Natural killer cell treated with Interleukin-12 subunit alpha and Interleukin-12 subunit beta and Interleukin-15 and Interleukin-18, amount 100 ng/mL, for 72 hours (primary cell): ENCODE measurements around the gene PRAME. TPM values are rescaled to one million over a fixed set of nuclear protein-coding genes. Genes with fewer than 3 reads are reported as not detected.

Experiments used
- ATAC-seq, 2 donors: fragments of 150-1000 bp; cut with Tn5 transposase in 1 of 2; sonication (Bioruptor Pico), chemical (Tn5 transposase) in 1 of 2; 2 replicates each; pipeline ENCODE4 v1.10.0; 2021
- DNase-seq: peaks from one replicate; pipeline ENCODE4 v3.0.0; 2022; ENCODE audit warnings: low spot score
- H3K27ac Mint-ChIP-seq, 2 donors: 1 replicate in 1 of 2; 2 replicates in 1 of 2; pipeline ENCODE4 v1.8.0; 2022; ENCODE audit warnings: mixed read lengths in 2 of 2, mild to moderate bottlenecking in 1 of 2, moderate library complexity in 1 of 2
- H3K27me3 Mint-ChIP-seq, 2 donors: 1 replicate in 1 of 2; 2 replicates in 1 of 2; pipeline ENCODE4 v1.8.0; 2022; ENCODE audit warnings: mixed read lengths in 2 of 2
- H3K36me3 Mint-ChIP-seq: one replicate; pipeline ENCODE4 v1.8.0; 2022; ENCODE audit warnings: mixed read lengths
- H3K4me1 Mint-ChIP-seq, 2 donors: 1 replicate in 1 of 2; 2 replicates in 1 of 2; pipeline ENCODE4 v1.8.0; 2022; ENCODE audit warnings: low read depth in 2 of 2, mixed read lengths in 2 of 2, mild to moderate bottlenecking in 1 of 2
- H3K4me3 Mint-ChIP-seq: one replicate; pipeline ENCODE4 v1.8.0; 2022; ENCODE audit warnings: mixed read lengths
- H3K9me3 Mint-ChIP-seq: 2 replicates; pipeline ENCODE4 v1.8.0; 2022; ENCODE audit warnings: mixed read lengths
- total RNA-seq, 2 donors: library from RNA; stranded (reverse); gene quantifications; one replicate each; pipeline ENCODE4 v1.2.3, GENCODE V29; 2022

Gene PRAME
- total RNA-seq, 2 donors from 2014 or later: 0.93 TPM; not detected in 1

GRCh38 chr22:22550789-22551434 lies 8.2 kb downstream of the PRAME start:
- no peak overlapping the region for H3K4me3 Mint-ChIP-seq
- DNase-seq (no peak), ATAC-seq (no peak)
- H3K4me1 Mint-ChIP-seq: no peaks in the 10 kb centered on the region
- H3K27me3 Mint-ChIP-seq: peaks cover 0 to 4% of the 10 kb centered on the region in 2 donors
- no peak overlapping the region for H3K27ac Mint-ChIP-seq
- H3K9me3 Mint-ChIP-seq: no peaks in the 10 kb centered on the region
- H3K36me3 Mint-ChIP-seq: no peaks in the 10 kb centered on the region

DNA sequence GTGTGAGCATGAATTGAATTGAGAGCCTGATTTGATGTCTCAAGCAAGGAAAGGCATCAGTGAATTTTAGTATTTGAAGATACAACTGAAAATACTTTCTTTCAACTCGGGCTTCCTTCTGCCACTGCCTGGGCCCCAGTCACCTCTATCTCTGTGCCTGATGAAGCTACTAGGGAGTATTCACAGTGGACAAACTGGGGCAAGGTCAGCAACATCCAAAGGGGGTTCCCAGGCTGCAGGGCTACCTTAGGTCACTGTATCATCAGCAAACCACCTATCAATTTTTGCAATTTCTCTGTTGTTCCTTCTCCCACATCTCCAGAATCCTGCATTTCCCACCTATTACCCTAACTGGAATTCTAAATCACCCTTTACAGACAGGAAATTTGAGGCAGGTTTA lies 10.2 kb downstream of the PRAME start:
- no peak overlapping the region for H3K27ac Mint-ChIP-seq
- H3K27me3 Mint-ChIP-seq: peaks cover 0 to 4% of the 10 kb centered on the region in 2 donors
- DNase-seq (no peak), ATAC-seq (no peak)
- no peaks in the 10 kb centered on the region for H3K4me1 Mint-ChIP-seq
- H3K4me3 Mint-ChIP-seq: no peak overlapping the region
- no peaks in the 10 kb centered on the region for H3K9me3 Mint-ChIP-seq
- H3K36me3 Mint-ChIP-seq: no peaks in the 10 kb centered on the region

DNA sequence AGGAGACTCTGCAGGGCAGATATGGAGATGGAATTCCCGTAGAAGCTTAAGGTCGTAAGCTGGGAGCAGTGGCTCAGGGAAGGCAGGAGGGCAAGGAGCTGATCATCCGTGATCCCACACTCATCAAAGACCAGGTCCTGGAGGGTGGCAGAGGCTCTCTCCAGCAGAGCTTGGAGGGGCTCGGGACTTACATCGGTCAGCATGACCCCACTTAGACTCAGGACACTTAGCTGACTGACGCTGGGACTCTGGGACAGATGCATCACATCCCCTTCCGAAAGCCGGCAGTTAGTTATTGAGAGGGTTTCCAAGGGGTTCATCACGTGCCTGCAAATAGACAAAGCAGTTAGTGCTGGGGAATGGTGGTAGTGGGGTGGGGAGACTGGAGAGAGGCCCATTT lies 10.7 kb downstream of the PRAME start:
- ATAC-seq: no peak
- H3K9me3 Mint-ChIP-seq: no peaks in the 10 kb centered on the region
- H3K27me3 Mint-ChIP-seq: peaks cover 0 to 4% of the 10 kb centered on the region in 2 donors
- no peak overlapping the region for H3K4me3 Mint-ChIP-seq
- no peak overlapping the region for H3K27ac Mint-ChIP-seq
- H3K36me3 Mint-ChIP-seq: no peaks in the 10 kb centered on the region
- H3K4me1 Mint-ChIP-seq: no peaks in the 10 kb centered on the region
- DNase-seq: no peak

- H3K36me3 Mint-ChIP-seq: no peaks in the 10 kb centered on the region
- no peak overlapping the region for H3K4me3 Mint-ChIP-seq
- H3K27ac Mint-ChIP-seq: no peak overlapping the region
- H3K27me3 Mint-ChIP-seq: peaks cover 0 to 4% of the 10 kb centered on the region in 2 donors
- no peaks in the 10 kb centered on the region for H3K4me1 Mint-ChIP-seq
- ATAC-seq: no peak
- H3K9me3 Mint-ChIP-seq: no peaks in the 10 kb centered on the region
- DNase-seq: no peak
These were observed 11.3 kb downstream of the PRAME start for GRCh38 chr22:22547692-22548300.

DNA sequence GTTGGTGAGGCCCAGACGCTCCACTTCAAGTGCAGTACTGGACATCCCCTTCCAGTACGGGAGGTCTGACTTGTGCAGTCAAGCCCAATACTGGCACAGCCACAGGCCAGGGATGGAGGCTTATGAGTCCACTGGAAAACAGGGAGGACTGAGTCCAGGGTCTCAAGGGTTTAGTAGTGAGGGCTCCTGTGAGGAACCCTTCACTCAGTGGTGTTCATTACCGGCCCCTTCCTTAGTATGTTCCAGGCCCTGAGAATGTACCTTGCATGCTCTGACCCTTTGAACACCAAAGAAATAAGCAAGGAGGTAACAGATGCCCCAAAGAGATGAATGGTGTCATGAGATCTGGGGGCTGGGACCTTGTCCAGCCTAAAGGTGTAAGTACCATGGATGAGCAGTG lies 11.8 kb downstream of the PRAME start:
- H3K27ac Mint-ChIP-seq: no peak overlapping the region
- DNase-seq (no peak), ATAC-seq (no peak)

GRCh38 chr22:22546490-22546889 lies 12.6 kb downstream of the PRAME start:
- Mint-ChIP-seq H3K27ac (no peak overlapping the region), H3K4me3 (no peak overlapping the region), H3K4me1 (no peaks in the 10 kb centered on the region), H3K9me3 (no peaks in the 10 kb centered on the region), H3K36me3 (no peaks in the 10 kb centered on the region), H3K27me3 (peaks cover 0 to 4% of the 10 kb centered on the region in 2 donors)
- ATAC-seq (peak in 1 of 2 donors; percentile 20), DNase-seq (no peak)

More for the DNA sequence above, 11.8 kb downstream of the PRAME start:
- Mint-ChIP-seq H3K36me3 (no peaks in the 10 kb centered on the region), H3K27me3 (peaks cover 0 to 4% of the 10 kb centered on the region in 2 donors), H3K4me1 (no peaks in the 10 kb centered on the region), H3K9me3 (no peaks in the 10 kb centered on the region), H3K4me3 (no peak overlapping the region)

DNA sequence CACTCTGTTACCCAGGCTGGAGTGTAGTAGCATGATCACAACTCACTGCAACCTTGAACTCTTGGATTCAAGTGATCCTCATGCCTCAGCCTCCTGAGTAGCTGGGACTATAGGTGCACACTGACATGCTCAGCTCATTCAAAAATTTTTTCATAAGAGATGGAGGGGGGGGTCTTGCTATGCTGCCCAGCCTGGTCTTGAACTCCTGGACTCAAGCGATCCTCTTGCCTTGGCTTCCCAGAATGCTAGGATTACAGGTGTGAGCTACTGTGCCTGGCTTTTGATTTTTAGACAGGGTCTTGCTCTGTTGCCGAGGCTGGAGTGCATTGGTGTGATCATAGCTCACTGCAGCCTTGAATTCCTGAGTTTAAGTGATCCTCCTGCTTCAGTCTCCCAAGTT lies 14.0 kb downstream of the PRAME start:
- DNase-seq (no peak), ATAC-seq (no peak)
- Mint-ChIP-seq H3K9me3 (no peaks in the 10 kb centered on the region), H3K27ac (no peak overlapping the region), H3K27me3 (peaks cover 4 to 6% of the 10 kb centered on the region in 2 donors), H3K36me3 (no peaks in the 10 kb centered on the region), H3K4me1 (no peaks in the 10 kb centered on the region), H3K4me3 (no peak overlapping the region)

DNA sequence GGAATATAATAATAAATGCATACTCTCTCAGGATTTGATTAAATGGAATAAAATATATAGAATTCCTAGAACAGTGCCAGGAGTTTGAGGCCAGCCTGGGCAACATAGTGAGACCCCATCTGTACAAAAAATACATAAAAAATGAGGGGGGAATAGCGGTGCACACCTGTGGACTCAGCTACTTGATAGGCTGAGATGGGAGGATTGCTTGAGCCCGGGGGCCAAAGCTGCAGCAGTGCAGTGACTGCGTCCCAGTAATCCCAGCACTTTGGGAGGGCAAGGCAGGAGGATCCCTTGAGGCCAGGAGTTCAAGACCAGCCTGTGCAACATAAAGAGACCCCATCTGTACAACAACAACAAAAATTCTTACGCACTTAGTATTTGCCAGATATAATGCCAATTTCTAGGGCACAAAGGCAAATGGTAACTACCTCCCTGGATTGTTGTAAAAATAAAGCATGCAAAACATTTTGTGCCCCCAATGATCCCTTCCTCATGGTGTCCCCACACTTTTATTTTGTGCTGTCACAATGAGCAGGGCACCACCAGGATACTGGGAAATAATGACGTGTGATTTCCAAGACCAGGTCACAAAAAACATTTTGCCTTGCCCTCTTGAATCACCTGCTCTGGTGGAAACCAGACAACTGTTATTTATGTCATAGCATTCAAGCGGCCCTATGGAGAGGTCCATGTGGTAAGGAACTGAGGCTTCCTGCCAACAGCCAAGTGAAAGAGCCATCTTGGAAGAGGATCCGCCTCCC lies 20.7 kb downstream of the PRAME start:
- Mint-ChIP-seq H3K4me1 (no peaks in the 10 kb centered on the region), H3K4me3 (no peak overlapping the region), H3K36me3 (no peaks in the 10 kb centered on the region), H3K27ac (no peak overlapping the region), H3K27me3 (peaks cover 7 to 24% of the 10 kb centered on the region in 2 donors), H3K9me3 (no peaks in the 10 kb centered on the region)
- DNase-seq: no peak
- no peak for ATAC-seq

DNA sequence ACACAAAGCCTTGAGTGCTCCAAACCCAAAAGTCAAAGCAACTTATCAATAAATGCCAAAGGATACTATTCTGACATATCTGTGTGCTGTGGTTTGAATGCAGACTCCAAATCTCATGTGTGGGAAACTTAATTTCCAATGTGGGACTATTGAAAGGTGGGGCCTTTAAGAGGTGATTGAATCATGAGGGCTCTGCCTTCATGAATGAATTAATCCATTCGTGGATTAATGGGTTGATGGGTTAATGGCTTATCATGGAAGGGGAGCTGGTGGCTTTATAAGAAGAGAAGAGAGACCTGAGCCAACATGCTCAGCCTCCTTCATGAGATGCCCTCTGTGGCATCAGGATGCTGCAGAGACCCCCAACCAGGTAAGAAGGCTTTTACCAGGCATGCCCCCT lies 22.1 kb downstream of the PRAME start:
- H3K4me3 Mint-ChIP-seq: no peak overlapping the region
- no peaks in the 10 kb centered on the region for H3K9me3 Mint-ChIP-seq
- peaks cover 7 to 24% of the 10 kb centered on the region in 2 donors for H3K27me3 Mint-ChIP-seq
- no peak for DNase-seq
- no peak overlapping the region for H3K27ac Mint-ChIP-seq
- H3K4me1 Mint-ChIP-seq: no peaks in the 10 kb centered on the region
- ATAC-seq: no peak
- no peaks in the 10 kb centered on the region for H3K36me3 Mint-ChIP-seq

GRCh38 chr22:22536515-22536914 lies 22.6 kb downstream of the PRAME start:
- no peaks in the 10 kb centered on the region for H3K36me3 Mint-ChIP-seq
- no peaks in the 10 kb centered on the region for H3K9me3 Mint-ChIP-seq
- H3K4me3 Mint-ChIP-seq: no peak overlapping the region
- no peak overlapping the region for H3K27ac Mint-ChIP-seq
- DNase-seq (no peak), ATAC-seq (no peak)
- peaks cover 7 to 24% of the 10 kb centered on the region in 2 donors for H3K27me3 Mint-ChIP-seq
- no peaks in the 10 kb centered on the region for H3K4me1 Mint-ChIP-seq

GRCh38 chr22:22535662-22536061 lies 23.4 kb downstream of the PRAME start:
- no peak overlapping the region for H3K4me3 Mint-ChIP-seq
- H3K27ac Mint-ChIP-seq: no peak overlapping the region
- DNase-seq: no peak
- no peaks in the 10 kb centered on the region for H3K4me1 Mint-ChIP-seq
- no peak for ATAC-seq
- no peaks in the 10 kb centered on the region for H3K9me3 Mint-ChIP-seq
- H3K36me3 Mint-ChIP-seq: no peaks in the 10 kb centered on the region
- H3K27me3 Mint-ChIP-seq: peaks cover 7 to 24% of the 10 kb centered on the region in 2 donors

- no peak for DNase-seq
- Mint-ChIP-seq H3K27ac (no peak overlapping the region), H3K4me3 (no peak overlapping the region), H3K36me3 (no peaks in the 10 kb centered on the region), H3K9me3 (no peaks in the 10 kb centered on the region), H3K4me1 (no peaks in the 10 kb centered on the region), H3K27me3 (peaks cover 5 to 18% of the 10 kb centered on the region in 2 donors)
- no peak for ATAC-seq
These were observed 24.3 kb downstream of the PRAME start for GRCh38 chr22:22534604-22535415.

DNA sequence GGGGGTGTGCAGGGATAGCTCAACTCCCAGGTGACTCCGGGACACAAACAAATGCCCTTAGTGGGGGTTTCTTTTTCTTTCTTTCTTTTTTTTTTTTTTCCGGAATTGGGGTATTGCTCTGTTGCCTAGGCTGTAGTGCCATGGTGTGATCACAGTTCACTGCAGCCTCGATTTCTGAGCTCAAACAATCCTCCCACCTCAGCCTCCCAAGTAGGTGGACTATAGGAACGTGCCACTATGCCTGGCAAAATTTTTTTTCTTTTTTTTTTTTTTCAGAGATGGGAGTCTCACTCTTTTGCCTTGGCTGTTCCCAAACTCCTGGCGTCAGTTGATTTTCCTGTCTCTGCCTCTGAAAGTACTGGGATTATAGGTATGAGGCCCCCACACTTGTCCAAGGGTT lies 25.2 kb downstream of the PRAME start:
- Mint-ChIP-seq H3K9me3 (no peaks in the 10 kb centered on the region), H3K27me3 (peaks cover 2 to 18% of the 10 kb centered on the region in 2 donors), H3K36me3 (no peaks in the 10 kb centered on the region), H3K4me3 (no peak overlapping the region), H3K4me1 (no peaks in the 10 kb centered on the region), H3K27ac (no peak overlapping the region)
- DNase-seq (no peak), ATAC-seq (no peak)
